ENCODE data around the gene NEK7.

NEK7 gene

GRCh38 chr1:198361237-198361767 lies 204.5 kb downstream of the NEK7 start:
- DNase-seq, result no peak

GRCh38 chr1:198363625-198364151 lies 206.9 kb downstream of the NEK7 start:
- no peak for DNase-seq

- DNase-seq, result no peak
These were observed 207.7 kb downstream of the NEK7 start for GRCh38 chr1:198364471-198364870.

- no peak for DNase-seq
These were observed 210.5 kb downstream of the NEK7 start for GRCh38 chr1:198367296-198367695.

GRCh38 chr1:198370996-198371395 lies 214.2 kb downstream of the NEK7 start:
- no peak for DNase-seq

Data from C1 segment of cervical spinal cord (tissue), 14 donors.